HL-60 (cell line): ENCODE data around the gene UTP25.
A peak's percentile ranks its signal among the peaks of the same experiment; 100 is the strongest.

Experiments
- DNase-seq, 2 experiments: peaks; one replicate each; pipeline ENCODE4 v3.0.0-alpha.2; 2010 to 2020; ENCODE audit warnings: low read depth in 1 of 2, low spot score in 1 of 2
- H3K27ac ChIP-seq: fragments of 250-450 bp; sonication (Bioruptor Pico); replicated peaks from 2 replicates; pipeline ENCODE4 v1.5.1; 2020; ENCODE audit warnings: mild to moderate bottlenecking, moderate library complexity
- H3K27me3 ChIP-seq: fragments of 250-450 bp; sonication (Bioruptor Pico); 2 replicates; pipeline ENCODE4 v1.5.1; 2021; ENCODE audit warnings: mild to moderate bottlenecking, moderate library complexity; ENCODE audit not compliant: insufficient read depth, poor library complexity, severe bottlenecking
- H3K4me3 ChIP-seq: replicated peaks from 2 replicates; pipeline ENCODE4 v1.5.1; 2011; ENCODE audit warnings: mild to moderate bottlenecking, control low read depth, low read length; ENCODE audit not compliant: insufficient read depth
- CTCF ChIP-seq: IDR thresholded peaks from one replicate; pipeline ENCODE4 v1.5.1; 2011; ENCODE audit warnings: low read length, control low read depth, inconsistent platforms; ENCODE audit not compliant: insufficient read depth
- GABPA ChIP-seq: IDR thresholded peaks from 2 replicates; pipeline ENCODE4 v1.6.1; 2012; ENCODE audit warnings: low read depth
- POLR2AphosphoS5 ChIP-seq: IDR thresholded peaks from 2 replicates; pipeline ENCODE4 v1.6.1; 2012; ENCODE audit warnings: low read depth
- SPI1 ChIP-seq: IDR thresholded peaks from 2 replicates; pipeline ENCODE4 v1.6.1; 2012; ENCODE audit warnings: low read depth, mild to moderate bottlenecking, borderline replicate concordance
- TF ChIP-seq, protein P1 (sequence below): IDR thresholded peaks from 2 replicates; pipeline ENCODE4 v1.6.1; 2012; ENCODE audit warnings: low read depth; ENCODE audit not compliant: insufficient replicate concordance

UTP25 gene

DNA sequence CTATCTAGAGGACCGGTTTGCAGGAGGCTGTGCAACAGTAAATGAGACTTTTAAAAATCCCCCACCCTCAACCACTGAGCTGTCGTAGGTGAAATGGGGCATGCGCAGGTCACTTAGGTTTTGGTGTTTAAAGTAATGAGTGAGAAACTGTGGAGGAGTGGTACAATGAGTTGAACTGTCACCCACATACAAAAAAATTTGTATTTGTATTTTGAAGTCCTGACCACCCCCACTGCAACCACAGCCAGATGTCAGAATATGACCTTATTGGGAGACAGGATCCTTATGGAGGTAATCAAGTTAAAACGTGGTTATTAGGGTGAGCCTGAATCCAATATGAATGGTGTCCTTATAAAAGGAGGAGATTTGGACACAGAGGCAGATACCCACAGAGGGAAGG is 20.3 kb upstream of the UTP25 start:
- no peak overlapping the region for H3K4me3 ChIP-seq
- H3K27ac ChIP-seq = no peak overlapping the region
- TF ChIP-seq CTCF = no peak
- no peak for TF ChIP-seq POLR2AphosphoS5
- TF ChIP-seq, protein P1, sequence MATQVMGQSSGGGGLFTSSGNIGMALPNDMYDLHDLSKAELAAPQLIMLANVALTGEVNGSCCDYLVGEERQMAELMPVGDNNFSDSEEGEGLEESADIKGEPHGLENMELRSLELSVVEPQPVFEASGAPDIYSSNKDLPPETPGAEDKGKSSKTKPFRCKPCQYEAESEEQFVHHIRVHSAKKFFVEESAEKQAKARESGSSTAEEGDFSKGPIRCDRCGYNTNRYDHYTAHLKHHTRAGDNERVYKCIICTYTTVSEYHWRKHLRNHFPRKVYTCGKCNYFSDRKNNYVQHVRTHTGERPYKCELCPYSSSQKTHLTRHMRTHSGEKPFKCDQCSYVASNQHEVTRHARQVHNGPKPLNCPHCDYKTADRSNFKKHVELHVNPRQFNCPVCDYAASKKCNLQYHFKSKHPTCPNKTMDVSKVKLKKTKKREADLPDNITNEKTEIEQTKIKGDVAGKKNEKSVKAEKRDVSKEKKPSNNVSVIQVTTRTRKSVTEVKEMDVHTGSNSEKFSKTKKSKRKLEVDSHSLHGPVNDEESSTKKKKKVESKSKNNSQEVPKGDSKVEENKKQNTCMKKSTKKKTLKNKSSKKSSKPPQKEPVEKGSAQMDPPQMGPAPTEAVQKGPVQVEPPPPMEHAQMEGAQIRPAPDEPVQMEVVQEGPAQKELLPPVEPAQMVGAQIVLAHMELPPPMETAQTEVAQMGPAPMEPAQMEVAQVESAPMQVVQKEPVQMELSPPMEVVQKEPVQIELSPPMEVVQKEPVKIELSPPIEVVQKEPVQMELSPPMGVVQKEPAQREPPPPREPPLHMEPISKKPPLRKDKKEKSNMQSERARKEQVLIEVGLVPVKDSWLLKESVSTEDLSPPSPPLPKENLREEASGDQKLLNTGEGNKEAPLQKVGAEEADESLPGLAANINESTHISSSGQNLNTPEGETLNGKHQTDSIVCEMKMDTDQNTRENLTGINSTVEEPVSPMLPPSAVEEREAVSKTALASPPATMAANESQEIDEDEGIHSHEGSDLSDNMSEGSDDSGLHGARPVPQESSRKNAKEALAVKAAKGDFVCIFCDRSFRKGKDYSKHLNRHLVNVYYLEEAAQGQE = no peak
- TF ChIP-seq SPI1 = no peak
- no peak for TF ChIP-seq GABPA
- no peaks in the 10 kb centered on the region for H3K27me3 ChIP-seq
- DNase-seq = no peak

DNA sequence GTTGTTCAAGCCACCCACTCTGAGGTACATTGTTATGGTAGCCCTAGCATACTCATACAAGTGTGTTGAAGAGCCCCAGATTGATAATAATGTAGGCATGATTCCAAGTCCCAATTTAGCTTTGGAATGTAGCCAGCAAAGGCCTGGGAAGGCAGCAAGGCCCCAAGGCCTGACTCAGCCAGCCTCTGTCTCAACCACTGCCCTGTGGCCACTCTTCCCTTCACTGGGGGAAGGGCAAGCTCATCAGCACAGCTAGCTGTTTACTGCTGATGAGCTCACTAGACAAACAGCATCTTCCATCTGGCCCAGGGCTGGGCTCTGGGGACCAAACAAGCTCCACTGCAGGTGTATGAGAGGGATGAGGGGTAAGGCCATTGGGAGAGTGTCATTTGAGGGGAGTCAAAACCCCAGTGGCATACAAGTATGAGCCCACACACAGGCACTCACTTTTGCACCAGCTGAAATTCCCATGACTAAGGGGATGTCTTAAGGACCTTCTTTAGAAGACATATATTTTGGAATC is 19.7 kb upstream of the UTP25 start:
- H3K27ac ChIP-seq = no peak overlapping the region
- DNase-seq = peak in 1 of 2 experiments; percentile 3
- no peaks in the 10 kb centered on the region for H3K27me3 ChIP-seq
- no peak overlapping the region for H3K4me3 ChIP-seq
- TF ChIP-seq GABPA (no peak), POLR2AphosphoS5 (no peak), SPI1 (no peak), CTCF (no peak)
- TF ChIP-seq, protein P1 = no peak

DNA sequence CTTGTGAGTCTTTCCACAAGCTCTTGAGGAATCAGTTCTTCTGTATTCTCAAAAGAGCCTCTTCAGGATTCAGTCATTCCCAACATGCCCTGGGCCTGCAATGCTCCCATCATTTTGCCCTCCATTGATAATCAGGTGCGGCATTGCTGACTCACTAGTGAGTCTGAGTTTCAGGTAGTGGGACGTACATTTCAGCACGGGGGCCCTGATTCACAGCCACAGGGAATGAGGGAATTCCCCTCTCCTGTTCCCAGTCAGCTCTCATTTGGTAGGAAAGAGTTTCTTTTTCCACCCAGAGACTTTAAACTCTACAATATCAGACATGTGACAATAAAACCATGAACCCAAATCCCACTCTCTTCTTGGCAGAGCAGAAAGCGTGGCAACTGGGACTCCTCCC is 18.2 kb upstream of the UTP25 start:
- TF ChIP-seq POLR2AphosphoS5 (no peak), GABPA (no peak), CTCF (no peak), SPI1 (no peak)
- TF ChIP-seq, protein P1 = no peak
- Histone ChIP-seq H3K4me3 (no peak overlapping the region), H3K27me3 (no peaks in the 10 kb centered on the region), H3K27ac (no peak overlapping the region)
- DNase-seq = no peak
